ENCODE results near the gene KIAA1217. TPM values are rescaled to one million over a fixed set of nuclear protein-coding genes. Genes with fewer than 3 reads are reported as not detected.

The KIAA1217 gene
- total RNA-seq, 4 donors from 2014 or later, result 10.1 to 15.9 (median 12.5) TPM

DNA sequence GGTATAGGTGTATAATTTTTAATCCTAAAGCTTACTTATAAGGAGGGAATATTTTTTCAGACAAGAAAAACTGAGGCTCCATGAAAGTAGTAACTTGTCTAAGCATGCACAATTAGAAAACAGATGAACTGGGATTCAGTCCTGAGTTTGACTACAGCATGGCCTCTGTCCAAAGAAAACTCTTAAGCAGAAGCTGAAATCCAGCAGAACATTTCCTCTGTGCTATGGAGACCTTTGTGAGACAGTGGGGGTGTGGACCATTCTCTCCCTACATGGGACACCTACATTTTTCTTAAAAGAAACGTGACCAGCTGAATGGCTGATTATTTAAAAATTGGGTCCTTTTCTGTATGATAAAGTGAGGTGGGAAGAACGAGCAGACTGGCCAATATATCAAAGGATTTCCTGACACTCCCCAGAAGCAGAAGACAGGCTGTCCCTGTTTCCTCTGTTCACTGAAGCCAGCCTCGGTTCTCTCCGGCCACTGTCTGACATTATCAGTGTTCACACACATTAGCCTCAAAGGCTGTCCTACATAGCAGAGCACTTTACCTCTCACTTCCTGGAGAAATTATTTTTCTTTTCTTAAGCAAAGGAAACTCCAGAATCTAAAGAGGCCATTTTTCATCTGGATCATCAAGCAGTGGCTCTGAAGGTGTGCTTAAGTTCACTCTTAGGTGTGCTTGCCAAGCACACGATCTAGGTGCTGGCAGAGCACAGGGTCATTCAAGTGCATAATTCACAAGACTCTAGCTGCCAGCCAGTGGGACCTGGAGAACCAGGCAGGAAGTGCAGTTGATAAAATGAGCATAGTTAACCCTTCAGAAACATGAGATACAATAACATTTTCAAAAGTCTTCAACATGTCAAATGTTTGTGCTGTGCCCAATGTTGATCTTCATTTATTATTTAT is 40.4 kb upstream of the KIAA1217 start:
- 14% methylated on average over 5 of the region's 5 CpGs for WGBS

DNA sequence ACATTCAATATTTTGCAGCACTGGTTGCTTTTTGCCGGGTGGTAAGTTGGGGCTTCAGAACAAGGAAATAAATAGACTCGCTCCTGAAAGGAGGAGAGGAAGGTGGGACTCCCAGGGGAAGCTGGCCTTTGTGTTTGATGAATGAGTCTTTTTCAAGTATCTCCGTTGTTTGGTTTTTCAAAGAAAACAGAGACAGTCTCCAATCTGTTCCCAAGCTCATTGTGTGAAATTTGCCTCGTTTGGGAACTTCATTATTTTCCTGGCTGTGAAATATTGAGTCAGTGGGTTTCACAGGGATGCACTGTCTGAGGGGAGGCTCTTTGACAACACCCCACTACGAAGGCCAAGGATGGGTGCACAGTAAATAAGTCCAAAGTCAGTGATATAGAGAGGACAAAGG is 38.7 kb upstream of the KIAA1217 start:
- H3K4me1 ChIP-seq, result peaks cover 0 to 8% (median 0%) of the 10 kb centered on the region in 4 donors
- no peaks in the 10 kb centered on the region for H3K36me3 ChIP-seq
- WGBS, result 78% methylated on average over 5 of the region's 5 CpGs
- no peaks in the 10 kb centered on the region for H3K27me3 ChIP-seq
- no peak overlapping the region for H3K27ac ChIP-seq (replicated peaks in 1 of 4)
- H3K9me3 ChIP-seq, result no peaks in the 10 kb centered on the region
- DNase-seq (ENCODE audit: extremely low spot score), result no peak
- no peak overlapping the region for H3K4me3 ChIP-seq
- intact Hi-C loops (cut with DNase I), result no loop called here
- no peak for TF ChIP-seq EP300 (IDR thresholded peaks at IDR 0.05)
- TF ChIP-seq, protein P1, sequence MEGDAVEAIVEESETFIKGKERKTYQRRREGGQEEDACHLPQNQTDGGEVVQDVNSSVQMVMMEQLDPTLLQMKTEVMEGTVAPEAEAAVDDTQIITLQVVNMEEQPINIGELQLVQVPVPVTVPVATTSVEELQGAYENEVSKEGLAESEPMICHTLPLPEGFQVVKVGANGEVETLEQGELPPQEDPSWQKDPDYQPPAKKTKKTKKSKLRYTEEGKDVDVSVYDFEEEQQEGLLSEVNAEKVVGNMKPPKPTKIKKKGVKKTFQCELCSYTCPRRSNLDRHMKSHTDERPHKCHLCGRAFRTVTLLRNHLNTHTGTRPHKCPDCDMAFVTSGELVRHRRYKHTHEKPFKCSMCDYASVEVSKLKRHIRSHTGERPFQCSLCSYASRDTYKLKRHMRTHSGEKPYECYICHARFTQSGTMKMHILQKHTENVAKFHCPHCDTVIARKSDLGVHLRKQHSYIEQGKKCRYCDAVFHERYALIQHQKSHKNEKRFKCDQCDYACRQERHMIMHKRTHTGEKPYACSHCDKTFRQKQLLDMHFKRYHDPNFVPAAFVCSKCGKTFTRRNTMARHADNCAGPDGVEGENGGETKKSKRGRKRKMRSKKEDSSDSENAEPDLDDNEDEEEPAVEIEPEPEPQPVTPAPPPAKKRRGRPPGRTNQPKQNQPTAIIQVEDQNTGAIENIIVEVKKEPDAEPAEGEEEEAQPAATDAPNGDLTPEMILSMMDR (IDR thresholded peaks at IDR 0.05), result no peak
- TF ChIP-seq POLR2A (IDR thresholded peaks at IDR 0.05; ENCODE audit: low read depth), result no peak
- TF ChIP-seq POLR2AphosphoS5 (IDR thresholded peaks at IDR 0.05), result no peak

More for the DNA sequence above, 40.4 kb upstream of the KIAA1217 start:
- no peak overlapping the region for H3K27ac ChIP-seq (replicated peaks in 1 of 4)
- H3K36me3 ChIP-seq, result no peaks in the 10 kb centered on the region
- intact Hi-C loops (cut with DNase I), result no loop called here
- H3K4me1 ChIP-seq, result peaks cover 0 to 8% (median 0%) of the 10 kb centered on the region in 4 donors
- H3K4me3 ChIP-seq, result no peak overlapping the region
- TF ChIP-seq EP300 (IDR thresholded peaks at IDR 0.05) (no peak), POLR2AphosphoS5 (IDR thresholded peaks at IDR 0.05) (no peak), POLR2A (IDR thresholded peaks at IDR 0.05; ENCODE audit: low read depth) (no peak)
- TF ChIP-seq, protein P1 (IDR thresholded peaks at IDR 0.05), result no peak
- peak; percentile 66 for DNase-seq (ENCODE audit: extremely low spot score)
- no peaks in the 10 kb centered on the region for H3K9me3 ChIP-seq
- no peaks in the 10 kb centered on the region for H3K27me3 ChIP-seq

DNA sequence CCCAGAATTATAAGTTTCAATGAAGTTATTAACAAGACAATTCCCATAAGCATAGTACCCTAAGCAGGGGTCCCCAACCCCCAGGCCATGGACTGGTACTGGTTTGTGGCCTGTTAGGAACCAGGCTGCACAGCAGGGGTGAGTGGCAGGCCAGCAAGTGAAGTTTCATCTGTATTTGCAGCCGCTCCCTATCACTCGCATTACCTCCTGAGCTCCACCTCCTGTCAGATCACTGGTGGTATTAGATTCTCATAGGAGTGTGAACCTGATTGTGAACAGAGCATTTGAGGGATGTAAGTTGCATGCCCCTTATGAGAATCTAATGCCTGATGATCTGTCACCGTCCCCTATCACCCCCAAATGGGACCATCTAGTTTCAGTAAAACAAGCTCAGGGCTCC is 36.0 kb upstream of the KIAA1217 start:
- H3K4me3 ChIP-seq, result no peak overlapping the region
- no peaks in the 10 kb centered on the region for H3K9me3 ChIP-seq
- 100% methylated on average over 3 of the region's 3 CpGs for WGBS
- H3K4me1 ChIP-seq, result peaks cover 0 to 8% (median 0%) of the 10 kb centered on the region in 4 donors
- no peak overlapping the region for H3K27ac ChIP-seq (replicated peaks in 1 of 4)
- DNase-seq (ENCODE audit: extremely low spot score), result no peak
- H3K36me3 ChIP-seq, result no peaks in the 10 kb centered on the region
- TF ChIP-seq EP300 (IDR thresholded peaks at IDR 0.05), result no peak
- TF ChIP-seq POLR2A (IDR thresholded peaks at IDR 0.05; ENCODE audit: low read depth), result no peak
- intact Hi-C loops (cut with DNase I), result no loop called here
- no peaks in the 10 kb centered on the region for H3K27me3 ChIP-seq

DNA sequence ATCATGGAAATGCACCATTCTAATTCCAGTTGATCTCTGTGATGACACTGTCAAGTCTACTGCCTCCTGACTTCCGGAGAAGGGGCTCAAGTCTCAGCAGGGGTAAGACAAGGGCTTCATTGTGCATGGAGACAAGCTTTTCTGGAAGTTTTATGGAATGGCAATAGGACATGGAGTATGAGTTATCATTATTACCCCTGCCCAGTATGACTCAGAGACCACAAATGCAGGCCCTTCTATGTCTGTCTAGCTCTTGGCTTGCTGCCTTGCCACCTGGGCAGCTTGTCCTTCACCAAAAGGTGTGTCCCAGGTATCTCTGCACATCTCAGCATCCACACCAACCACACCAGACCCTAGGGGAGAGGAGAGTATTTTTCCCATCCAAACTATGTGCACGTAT is 34.9 kb upstream of the KIAA1217 start:
- DNase-seq (ENCODE audit: extremely low spot score), result no peak
- no peak for TF ChIP-seq POLR2A (IDR thresholded peaks at IDR 0.05; ENCODE audit: low read depth)
- no peak for TF ChIP-seq EP300 (IDR thresholded peaks at IDR 0.05)
- no peak for TF ChIP-seq POLR2AphosphoS5 (IDR thresholded peaks at IDR 0.05)
- TF ChIP-seq, protein P1 (IDR thresholded peaks at IDR 0.05), result no peak
- Histone ChIP-seq H3K27ac (replicated peaks in 1 of 4) (no peak overlapping the region), H3K27me3 (no peaks in the 10 kb centered on the region), H3K36me3 (no peaks in the 10 kb centered on the region), H3K9me3 (peaks cover 0 to 6% (median 2%) of the 10 kb centered on the region in 4 donors), H3K4me3 (no peak overlapping the region), H3K4me1 (no peaks in the 10 kb centered on the region)
- WGBS, result 74% methylated on average over 2 of the region's 2 CpGs
- intact Hi-C loops (cut with DNase I), result no loop called here

DNA sequence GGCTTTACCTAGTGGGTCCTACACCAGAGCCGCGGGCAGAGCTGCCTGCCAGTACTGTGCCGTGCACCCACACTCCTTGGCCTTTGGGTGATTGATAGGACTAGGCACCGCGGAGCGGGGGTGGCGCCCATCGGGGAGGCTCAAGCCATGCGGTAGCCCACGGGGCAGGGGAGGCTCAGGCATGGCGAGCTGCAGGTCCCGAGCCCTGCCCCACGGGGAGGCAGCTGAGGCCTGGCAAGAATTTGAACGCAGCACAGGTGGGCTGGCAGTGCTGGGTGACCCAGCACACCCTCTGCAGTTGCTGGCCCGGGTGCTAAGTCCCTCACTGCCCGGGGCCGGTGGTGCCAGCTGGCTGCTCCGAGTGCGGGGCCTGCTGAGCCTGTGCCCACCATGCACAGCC is 32.3 kb upstream of the KIAA1217 start:
- TF ChIP-seq EP300 (IDR thresholded peaks at IDR 0.05) (no peak), POLR2AphosphoS5 (IDR thresholded peaks at IDR 0.05) (no peak), POLR2A (IDR thresholded peaks at IDR 0.05; ENCODE audit: low read depth) (no peak)
- TF ChIP-seq, protein P1 (IDR thresholded peaks at IDR 0.05), result no peak
- no peak overlapping the region for H3K4me3 ChIP-seq
- H3K27ac ChIP-seq (replicated peaks in 1 of 4), result no peak overlapping the region
- H3K27me3 ChIP-seq, result no peaks in the 10 kb centered on the region
- no peak for DNase-seq (ENCODE audit: extremely low spot score)
- H3K9me3 ChIP-seq, result peaks cover 0 to 11% (median 4%) of the 10 kb centered on the region in 4 donors
- whole genome bisulfite sequencing, result 98% methylated on average over 10 of the region's 19 CpGs
- H3K36me3 ChIP-seq, result no peaks in the 10 kb centered on the region
- intact Hi-C loops (cut with DNase I), result no loop called here
- H3K4me1 ChIP-seq, result no peaks in the 10 kb centered on the region

Data from esophagus muscularis mucosa (tissue), 4 donors.